WTC11 (cell line): ENCODE results near the gene PEX5. TPM values are rescaled to one million over a fixed set of nuclear protein-coding genes. Genes with fewer than 3 reads are reported as not detected.

Experiments used
- ATAC-seq: fragments of 200-7000 bp; cut with Tn5 transposase; 2 replicates; pipeline ENCODE4 v1.10.0; 2021; ENCODE audit warnings: mild to moderate bottlenecking, moderate library complexity
- CTCF ChIA-PET: fragments of 300-600 bp; sonication (Branson Sonifier 250); formaldehyde crosslinking; loops from one replicate; lab custom pipeline; 2021; ENCODE audit warnings: antibody characterized with exemption; lab: Charles Lee
- POLR2A ChIA-PET: fragments of 350-600 bp; sonication (Branson Sonifier 250); formaldehyde crosslinking; loops from one replicate; lab custom pipeline; 2021; ENCODE audit warnings: antibody characterized with exemption; lab: Charles Lee
- DNase-seq: peaks from one replicate; pipeline ENCODE4 v3.0.0; 2021; ENCODE audit warnings: low spot score
- H3K27ac Mint-ChIP-seq: 2 replicates; pipeline ENCODE4 v1.8.0; 2021; ENCODE audit warnings: mixed read lengths
- H3K27me3 Mint-ChIP-seq: 2 replicates; pipeline ENCODE4 v1.8.0; 2021; ENCODE audit warnings: low read depth, mild to moderate bottlenecking, moderate library complexity, mixed read lengths
- H3K36me3 Mint-ChIP-seq: 2 replicates; pipeline ENCODE4 v1.8.0; 2021; ENCODE audit warnings: mixed read lengths
- H3K4me1 Mint-ChIP-seq: 2 replicates; pipeline ENCODE4 v1.8.0; 2022; ENCODE audit warnings: mixed read lengths
- H3K4me3 Mint-ChIP-seq: 2 replicates; pipeline ENCODE4 v1.8.0; 2021; ENCODE audit warnings: mild to moderate bottlenecking, moderate library complexity, mixed read lengths
- H3K9me3 Mint-ChIP-seq: 2 replicates; pipeline ENCODE4 v1.8.0; 2021; ENCODE audit warnings: mixed read lengths
- CREB1 ChIP-seq: sonication (generic); formaldehyde crosslinking; IDR thresholded peaks from 2 replicates; pipeline ENCODE4 v1.8.0; 2023; ENCODE audit warnings: mild to moderate bottlenecking, missing genetic modification reagents
- CREM ChIP-seq: sonication (generic); formaldehyde crosslinking; IDR thresholded peaks from 2 replicates; pipeline ENCODE4 v1.8.1; 2022; ENCODE audit warnings: mild to moderate bottlenecking, missing genetic modification reagents, moderate library complexity
- ELF4 ChIP-seq: sonication (generic); formaldehyde crosslinking; IDR thresholded peaks from 2 replicates; pipeline ENCODE4 v1.8.1; 2022; ENCODE audit warnings: low read depth, mild to moderate bottlenecking, moderate library complexity, missing genetic modification reagents
- FOXP1 ChIP-seq: sonication (generic); formaldehyde crosslinking; IDR thresholded peaks from 2 replicates; pipeline ENCODE4 v1.8.0; 2022; ENCODE audit warnings: missing genetic modification reagents, mild to moderate bottlenecking, moderate library complexity, borderline replicate concordance
- IRF2 ChIP-seq: sonication (generic); formaldehyde crosslinking; IDR thresholded peaks from 2 replicates; pipeline ENCODE4 v1.8.0; 2022; ENCODE audit warnings: low read depth, missing genetic modification reagents, borderline replicate concordance
- OVOL2 ChIP-seq: fragments of 250-450 bp; sonication (Bioruptor Pico); IDR thresholded peaks from 2 replicates; pipeline ENCODE4 v1.9.0; 2021; ENCODE audit warnings: mild to moderate bottlenecking, borderline replicate concordance
- RELA ChIP-seq: sonication (generic); formaldehyde crosslinking; IDR thresholded peaks from 2 replicates; pipeline ENCODE4 v1.8.1; 2022; ENCODE audit warnings: missing genetic modification reagents, mild to moderate bottlenecking, borderline replicate concordance
- RORB ChIP-seq: fragments of 250-450 bp; sonication (Bioruptor Pico); IDR thresholded peaks from 2 replicates; pipeline ENCODE4 v1.9.0; 2021; ENCODE audit warnings: mild to moderate bottlenecking
- ZNF396 ChIP-seq: fragments of 250-450 bp; sonication (Bioruptor Pico); IDR thresholded peaks from 2 replicates; pipeline ENCODE4 v1.8.0; 2021; ENCODE audit warnings: mild to moderate bottlenecking, moderate library complexity, borderline replicate concordance
- total RNA-seq: library from RNA; stranded (reverse); gene quantifications from 3 replicates; pipeline ENCODE4 v1.2.3, GENCODE V29; 2021
- TF ChIP-seq, protein P1 (sequence below): sonication (generic); formaldehyde crosslinking; IDR thresholded peaks from 2 replicates; pipeline ENCODE4 v1.8.0; 2022; ENCODE audit warnings: mild to moderate bottlenecking, missing genetic modification reagents
- TF ChIP-seq, protein P2 (sequence below): fragments of 250-450 bp; sonication (Bioruptor Pico); IDR thresholded peaks from 2 replicates; pipeline ENCODE4 v2.1.2; 2022; ENCODE audit warnings: mild to moderate bottlenecking, moderate library complexity
- TF ChIP-seq, protein P3 (sequence below): sonication (generic); formaldehyde crosslinking; conservative IDR thresholded peaks from 2 replicates; pipeline ENCODE4 v1.8.1; 2023; ENCODE audit warnings: mild to moderate bottlenecking, low read depth, missing genetic modification reagents, moderate library complexity
- TF ChIP-seq, protein P4 (sequence below): sonication (generic); formaldehyde crosslinking; IDR thresholded peaks from 2 replicates; pipeline ENCODE4 v1.8.0; 2022; ENCODE audit warnings: mild to moderate bottlenecking, missing genetic modification reagents
- TF ChIP-seq, protein P5 (sequence below): sonication (generic); formaldehyde crosslinking; IDR thresholded peaks from 2 replicates; pipeline ENCODE4 v1.8.1; 2022; ENCODE audit warnings: low read depth, mild to moderate bottlenecking, moderate library complexity, missing genetic modification reagents, borderline replicate concordance
- TF ChIP-seq, protein P6 (sequence below): fragments of 250-450 bp; sonication (Bioruptor Pico); conservative IDR thresholded peaks from 2 replicates; pipeline ENCODE4 v1.9.0; 2021; ENCODE audit warnings: mild to moderate bottlenecking
- TF ChIP-seq, protein P7 (sequence below): sonication (generic); formaldehyde crosslinking; IDR thresholded peaks from 2 replicates; pipeline ENCODE4 v1.8.1; 2023; ENCODE audit warnings: mild to moderate bottlenecking, moderate library complexity, missing genetic modification reagents

The PEX5 gene
- total RNA-seq, 1 experiment from 2014 or later, result 68.9 TPM

DNA sequence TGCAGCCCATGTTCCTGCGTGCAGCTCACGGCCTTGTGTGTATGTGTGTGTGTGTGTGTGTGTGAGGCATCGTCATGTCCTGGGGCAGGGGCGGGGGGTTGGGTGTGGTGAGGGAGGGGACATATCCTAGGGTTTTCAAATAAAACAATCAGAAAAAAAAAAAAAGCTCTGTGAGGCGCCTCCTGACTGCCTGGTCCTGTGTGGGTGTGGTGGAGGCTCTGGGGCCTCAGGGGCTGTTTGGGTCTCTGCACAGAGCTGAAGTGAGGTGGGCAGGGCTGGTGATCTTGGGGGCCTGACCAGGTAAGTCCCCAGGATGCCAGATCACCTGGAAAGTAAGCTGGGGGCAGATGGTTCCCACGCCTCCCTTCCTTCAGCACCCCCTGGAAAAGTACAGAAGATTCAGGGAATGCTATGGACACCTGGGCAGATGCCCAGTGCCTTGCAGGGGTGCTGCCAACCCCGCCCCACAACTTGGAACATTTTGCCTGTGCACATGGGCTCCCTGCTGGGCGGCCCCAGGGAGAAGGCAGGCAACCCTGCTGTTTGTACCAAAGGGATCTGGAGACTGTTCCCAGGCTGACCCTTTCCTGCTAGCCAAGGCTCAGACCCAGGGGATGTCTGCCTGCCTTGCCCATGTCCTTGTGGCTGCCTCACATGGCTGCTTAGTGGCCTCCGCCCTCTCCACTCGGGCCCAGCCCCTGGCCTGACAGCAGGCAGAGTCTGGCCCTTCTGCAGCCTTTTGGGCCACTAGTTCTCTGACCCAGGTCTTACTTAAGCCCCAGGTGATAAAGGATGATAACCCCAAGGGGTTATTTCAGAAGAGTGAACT, 30.5 kb upstream of the PEX5 start (continued):
- TF ChIP-seq OVOL2 (CRISPR knock-in tag) (no peak), RORB (CRISPR knock-in tag) (no peak), IRF2 (CRISPR knock-in tag) (no peak)
- TF ChIP-seq, protein P1, sequence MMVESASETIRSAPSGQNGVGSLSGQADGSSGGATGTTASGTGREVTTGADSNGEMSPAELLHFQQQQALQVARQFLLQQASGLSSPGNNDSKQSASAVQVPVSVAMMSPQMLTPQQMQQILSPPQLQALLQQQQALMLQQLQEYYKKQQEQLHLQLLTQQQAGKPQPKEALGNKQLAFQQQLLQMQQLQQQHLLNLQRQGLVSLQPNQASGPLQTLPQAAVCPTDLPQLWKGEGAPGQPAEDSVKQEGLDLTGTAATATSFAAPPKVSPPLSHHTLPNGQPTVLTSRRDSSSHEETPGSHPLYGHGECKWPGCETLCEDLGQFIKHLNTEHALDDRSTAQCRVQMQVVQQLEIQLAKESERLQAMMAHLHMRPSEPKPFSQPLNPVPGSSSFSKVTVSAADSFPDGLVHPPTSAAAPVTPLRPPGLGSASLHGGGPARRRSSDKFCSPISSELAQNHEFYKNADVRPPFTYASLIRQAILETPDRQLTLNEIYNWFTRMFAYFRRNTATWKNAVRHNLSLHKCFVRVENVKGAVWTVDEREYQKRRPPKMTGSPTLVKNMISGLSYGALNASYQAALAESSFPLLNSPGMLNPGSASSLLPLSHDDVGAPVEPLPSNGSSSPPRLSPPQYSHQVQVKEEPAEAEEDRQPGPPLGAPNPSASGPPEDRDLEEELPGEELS, result no peak

DNA sequence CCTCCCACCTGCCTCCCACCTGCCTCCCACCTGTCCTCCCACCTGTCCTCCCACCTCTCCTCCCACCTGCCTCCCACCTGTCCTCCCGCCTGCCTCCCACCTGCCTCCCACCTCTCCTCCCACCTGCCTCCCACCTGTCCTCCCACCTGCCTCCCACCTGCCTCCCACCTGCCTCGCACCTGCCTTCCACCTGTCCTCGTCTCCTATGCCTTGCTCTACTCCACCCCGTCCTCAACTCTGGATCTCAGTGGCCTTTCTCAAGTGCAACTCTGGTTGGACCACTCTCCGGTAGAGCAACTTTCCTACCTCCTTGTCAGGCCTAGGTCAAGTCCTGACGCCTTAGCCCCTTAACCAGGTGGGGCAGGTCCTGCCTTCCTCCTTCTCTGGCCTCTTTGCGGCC, 29.3 kb upstream of the PEX5 start:
- H3K4me3 Mint-ChIP-seq, result no peak overlapping the region
- H3K36me3 Mint-ChIP-seq, result peaks cover 4% of the 10 kb centered on the region
- POLR2A ChIA-PET, result no interaction called here
- no peak overlapping the region for H3K27ac Mint-ChIP-seq
- H3K27me3 Mint-ChIP-seq, result peaks cover 32% of the 10 kb centered on the region
- DNase-seq, result no peak
- TF ChIP-seq, protein P2, sequence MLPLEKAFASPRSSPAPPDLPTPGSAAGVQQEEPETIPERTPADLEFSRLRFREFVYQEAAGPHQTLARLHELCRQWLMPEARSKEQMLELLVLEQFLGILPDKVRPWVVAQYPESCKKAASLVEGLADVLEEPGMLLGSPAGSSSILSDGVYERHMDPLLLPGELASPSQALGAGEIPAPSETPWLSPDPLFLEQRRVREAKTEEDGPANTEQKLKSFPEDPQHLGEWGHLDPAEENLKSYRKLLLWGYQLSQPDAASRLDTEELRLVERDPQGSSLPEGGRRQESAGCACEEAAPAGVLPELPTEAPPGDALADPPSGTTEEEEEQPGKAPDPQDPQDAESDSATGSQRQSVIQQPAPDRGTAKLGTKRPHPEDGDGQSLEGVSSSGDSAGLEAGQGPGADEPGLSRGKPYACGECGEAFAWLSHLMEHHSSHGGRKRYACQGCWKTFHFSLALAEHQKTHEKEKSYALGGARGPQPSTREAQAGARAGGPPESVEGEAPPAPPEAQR, result no peak
- TF ChIP-seq ZNF396 (CRISPR knock-in tag), result no peak
- TF ChIP-seq, protein P3, sequence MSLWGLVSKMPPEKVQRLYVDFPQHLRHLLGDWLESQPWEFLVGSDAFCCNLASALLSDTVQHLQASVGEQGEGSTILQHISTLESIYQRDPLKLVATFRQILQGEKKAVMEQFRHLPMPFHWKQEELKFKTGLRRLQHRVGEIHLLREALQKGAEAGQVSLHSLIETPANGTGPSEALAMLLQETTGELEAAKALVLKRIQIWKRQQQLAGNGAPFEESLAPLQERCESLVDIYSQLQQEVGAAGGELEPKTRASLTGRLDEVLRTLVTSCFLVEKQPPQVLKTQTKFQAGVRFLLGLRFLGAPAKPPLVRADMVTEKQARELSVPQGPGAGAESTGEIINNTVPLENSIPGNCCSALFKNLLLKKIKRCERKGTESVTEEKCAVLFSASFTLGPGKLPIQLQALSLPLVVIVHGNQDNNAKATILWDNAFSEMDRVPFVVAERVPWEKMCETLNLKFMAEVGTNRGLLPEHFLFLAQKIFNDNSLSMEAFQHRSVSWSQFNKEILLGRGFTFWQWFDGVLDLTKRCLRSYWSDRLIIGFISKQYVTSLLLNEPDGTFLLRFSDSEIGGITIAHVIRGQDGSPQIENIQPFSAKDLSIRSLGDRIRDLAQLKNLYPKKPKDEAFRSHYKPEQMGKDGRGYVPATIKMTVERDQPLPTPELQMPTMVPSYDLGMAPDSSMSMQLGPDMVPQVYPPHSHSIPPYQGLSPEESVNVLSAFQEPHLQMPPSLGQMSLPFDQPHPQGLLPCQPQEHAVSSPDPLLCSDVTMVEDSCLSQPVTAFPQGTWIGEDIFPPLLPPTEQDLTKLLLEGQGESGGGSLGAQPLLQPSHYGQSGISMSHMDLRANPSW (CRISPR knock-in tag), result no peak
- TF ChIP-seq, protein P4, sequence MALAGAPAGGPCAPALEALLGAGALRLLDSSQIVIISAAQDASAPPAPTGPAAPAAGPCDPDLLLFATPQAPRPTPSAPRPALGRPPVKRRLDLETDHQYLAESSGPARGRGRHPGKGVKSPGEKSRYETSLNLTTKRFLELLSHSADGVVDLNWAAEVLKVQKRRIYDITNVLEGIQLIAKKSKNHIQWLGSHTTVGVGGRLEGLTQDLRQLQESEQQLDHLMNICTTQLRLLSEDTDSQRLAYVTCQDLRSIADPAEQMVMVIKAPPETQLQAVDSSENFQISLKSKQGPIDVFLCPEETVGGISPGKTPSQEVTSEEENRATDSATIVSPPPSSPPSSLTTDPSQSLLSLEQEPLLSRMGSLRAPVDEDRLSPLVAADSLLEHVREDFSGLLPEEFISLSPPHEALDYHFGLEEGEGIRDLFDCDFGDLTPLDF (CRISPR knock-in tag), result no peak
- TF ChIP-seq RELA, result no peak
- TF ChIP-seq, protein P5, sequence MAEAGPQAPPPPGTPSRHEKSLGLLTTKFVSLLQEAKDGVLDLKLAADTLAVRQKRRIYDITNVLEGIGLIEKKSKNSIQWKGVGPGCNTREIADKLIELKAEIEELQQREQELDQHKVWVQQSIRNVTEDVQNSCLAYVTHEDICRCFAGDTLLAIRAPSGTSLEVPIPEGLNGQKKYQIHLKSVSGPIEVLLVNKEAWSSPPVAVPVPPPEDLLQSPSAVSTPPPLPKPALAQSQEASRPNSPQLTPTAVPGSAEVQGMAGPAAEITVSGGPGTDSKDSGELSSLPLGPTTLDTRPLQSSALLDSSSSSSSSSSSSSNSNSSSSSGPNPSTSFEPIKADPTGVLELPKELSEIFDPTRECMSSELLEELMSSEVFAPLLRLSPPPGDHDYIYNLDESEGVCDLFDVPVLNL (CRISPR knock-in tag), result no peak
- TF ChIP-seq CREM (CRISPR knock-in tag), result no peak
- TF ChIP-seq ELF4 (CRISPR knock-in tag), result no peak
- no peak for TF ChIP-seq CREB1 (CRISPR knock-in tag)
- no peak for TF ChIP-seq FOXP1
- TF ChIP-seq, protein P6, sequence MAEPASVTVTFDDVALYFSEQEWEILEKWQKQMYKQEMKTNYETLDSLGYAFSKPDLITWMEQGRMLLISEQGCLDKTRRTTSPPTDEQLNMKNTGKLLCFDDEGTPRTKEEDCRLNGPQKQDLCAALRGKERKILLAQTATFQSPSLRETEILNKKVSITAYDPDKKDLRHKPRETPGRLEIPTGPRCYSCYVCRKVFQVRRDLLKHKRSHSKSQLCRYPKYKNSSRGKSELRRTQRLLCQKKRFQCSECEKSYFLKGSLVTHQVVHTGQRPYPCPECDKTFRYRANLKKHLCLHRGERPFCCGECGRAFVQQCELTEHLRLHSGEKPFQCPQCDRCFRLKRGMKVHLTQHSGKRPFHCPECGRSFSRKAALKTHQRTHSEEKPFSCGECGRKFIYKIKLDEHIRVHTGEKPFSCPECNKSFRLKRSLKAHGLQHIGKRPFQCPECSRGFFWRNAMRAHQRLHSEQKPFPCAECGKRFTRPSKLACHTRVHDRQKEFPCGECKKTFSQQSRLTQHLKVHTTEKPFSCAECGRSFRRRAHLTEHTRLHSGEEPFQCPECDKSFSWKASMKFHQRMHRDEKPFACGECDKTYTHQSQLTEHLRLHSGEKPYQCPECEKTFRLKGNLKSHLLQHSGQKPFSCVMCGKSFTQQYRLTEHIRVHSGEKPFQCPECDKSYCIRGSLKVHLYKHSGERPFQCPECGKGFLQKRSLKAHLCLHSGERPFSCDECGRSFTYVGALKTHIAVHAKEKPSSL (CRISPR knock-in tag), result no peak
- TF ChIP-seq, protein P7, sequence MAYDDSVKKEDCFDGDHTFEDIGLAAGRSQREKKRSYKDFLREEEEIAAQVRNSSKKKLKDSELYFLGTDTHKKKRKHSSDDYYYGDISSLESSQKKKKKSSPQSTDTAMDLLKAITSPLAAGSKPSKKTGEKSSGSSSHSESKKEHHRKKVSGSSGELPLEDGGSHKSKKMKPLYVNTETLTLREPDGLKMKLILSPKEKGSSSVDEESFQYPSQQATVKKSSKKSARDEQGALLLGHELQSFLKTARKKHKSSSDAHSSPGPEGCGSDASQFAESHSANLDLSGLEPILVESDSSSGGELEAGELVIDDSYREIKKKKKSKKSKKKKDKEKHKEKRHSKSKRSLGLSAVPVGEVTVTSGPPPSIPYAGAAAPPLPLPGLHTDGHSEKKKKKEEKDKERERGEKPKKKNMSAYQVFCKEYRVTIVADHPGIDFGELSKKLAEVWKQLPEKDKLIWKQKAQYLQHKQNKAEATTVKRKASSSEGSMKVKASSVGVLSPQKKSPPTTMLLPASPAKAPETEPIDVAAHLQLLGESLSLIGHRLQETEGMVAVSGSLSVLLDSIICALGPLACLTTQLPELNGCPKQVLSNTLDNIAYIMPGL (CRISPR knock-in tag), result no peak
- TF ChIP-seq, all 79 proteins: peak for 0
- H3K4me1 Mint-ChIP-seq, result peaks cover 4% of the 10 kb centered on the region; the same call in 1 of the 2 replicates
- CTCF ChIA-PET, result interaction anchor here (1.1 kb wide), 1 partner anchor 47 kb away, joined by 4 read pairs; no protein-coding TSS in a partner anchor
- ATAC-seq, result no peak
- H3K9me3 Mint-ChIP-seq, result peaks cover 13% of the 10 kb centered on the region
